Loucy (cell line): ENCODE measurements around the gene RAB24.

ENCODE experiments used
- H2AFZ ChIP-seq: fragments of 200-600 bp; sonication (generic); 2 replicates; pipeline ENCODE4 v1.6.0; 2016; ENCODE audit warnings: antibody characterized with exemption, mild to moderate bottlenecking, low read length, moderate library complexity
- H3F3A ChIP-seq: fragments of 200-600 bp; 2 replicates; pipeline ENCODE4 v1.6.0; 2016; ENCODE audit warnings: antibody characterized with exemption, low read depth, mild to moderate bottlenecking
- H3K27me3 ChIP-seq: fragments of 200-600 bp; sonication (generic); 2 replicates; pipeline ENCODE4 v1.6.1; 2014; ENCODE audit warnings: low read length, mild to moderate bottlenecking; ENCODE audit not compliant: insufficient read depth, poor library complexity, severe bottlenecking
- H3K36me3 ChIP-seq: fragments of 200-600 bp; sonication (generic); 2 replicates; pipeline ENCODE4 v1.6.1; 2016; ENCODE audit warnings: low read length; ENCODE audit not compliant: insufficient read depth
- H3K4me1 ChIP-seq: fragments of 200-600 bp; sonication (generic); 2 replicates; pipeline ENCODE4 v1.5.1; 2014; ENCODE audit warnings: low read length, mild to moderate bottlenecking; ENCODE audit not compliant: insufficient read depth, poor library complexity, severe bottlenecking
- H3K4me2 ChIP-seq: fragments of 200-600 bp; sonication (generic); 2 replicates; pipeline ENCODE4 v1.6.0; 2014; ENCODE audit warnings: antibody characterized with exemption, low read length, low read depth, mild to moderate bottlenecking; ENCODE audit not compliant: poor library complexity, severe bottlenecking
- H3K4me3 ChIP-seq: fragments of 200-600 bp; sonication (generic); 2 replicates; pipeline ENCODE4 v1.5.1; 2014; ENCODE audit warnings: low read length, mild to moderate bottlenecking, mixed read lengths; ENCODE audit not compliant: poor library complexity, severe bottlenecking
- H3K79me2 ChIP-seq: fragments of 200-600 bp; sonication (generic); 2 replicates; pipeline ENCODE4 v1.6.1; 2014; ENCODE audit warnings: low read length; ENCODE audit not compliant: insufficient read depth
- H3K9ac ChIP-seq: fragments of 200-600 bp; sonication (generic); 2 replicates; pipeline ENCODE4 v1.6.0; 2014; ENCODE audit warnings: mild to moderate bottlenecking, low read depth, low read length, moderate library complexity; ENCODE audit not compliant: poor library complexity, severe bottlenecking
- H3K9me2 ChIP-seq: fragments of 200-600 bp; sonication (generic); replicated peaks from 2 replicates; pipeline ENCODE4 v1.6.1; 2016; ENCODE audit warnings: low read depth, low read length, mixed read lengths
- H3K9me3 ChIP-seq: fragments of 200-600 bp; sonication (generic); 2 replicates; pipeline ENCODE4 v1.6.1; 2014; ENCODE audit warnings: mild to moderate bottlenecking, antibody characterized with exemption, low read length, low read depth; ENCODE audit not compliant: insufficient read depth
- H4K20me1 ChIP-seq: fragments of 200-600 bp; sonication (generic); 2 replicates; pipeline ENCODE4 v1.6.0; 2014; ENCODE audit warnings: antibody characterized with exemption, low read length, mild to moderate bottlenecking; ENCODE audit not compliant: insufficient read depth, poor library complexity, severe bottlenecking
- EZH2phosphoT487 ChIP-seq: fragments of 200-600 bp; IDR thresholded peaks from 2 replicates; pipeline ENCODE4 v1.6.1; 2018; ENCODE audit warnings: antibody characterized with exemption, mild to moderate bottlenecking, moderate library complexity, borderline replicate concordance
- TF ChIP-seq, protein P1 (sequence below): fragments of 200-600 bp; sonication (generic); conservative IDR thresholded peaks from 2 replicates; pipeline ENCODE4 v1.5.1; 2014; ENCODE audit warnings: mild to moderate bottlenecking, antibody characterized with exemption, low read length

The RAB24 gene

GRCh38 chr5:177301503-177302165 is 1.9 kb downstream of the RAB24 start:
- peak overlapping the region; percentile 87 for H3K4me3 ChIP-seq
- peaks cover 29% of the 10 kb centered on the region for H3K4me1 ChIP-seq
- no peaks in the 10 kb centered on the region for H3F3A ChIP-seq
- H3K4me2 ChIP-seq = peak overlapping the region; percentile 79
- no peaks in the 10 kb centered on the region for H3K27me3 ChIP-seq
- peaks cover 46% of the 10 kb centered on the region for H3K79me2 ChIP-seq
- no peaks in the 10 kb centered on the region for H3K9me3 ChIP-seq
- TF ChIP-seq EZH2phosphoT487 = no peak
- TF ChIP-seq, protein P1, sequence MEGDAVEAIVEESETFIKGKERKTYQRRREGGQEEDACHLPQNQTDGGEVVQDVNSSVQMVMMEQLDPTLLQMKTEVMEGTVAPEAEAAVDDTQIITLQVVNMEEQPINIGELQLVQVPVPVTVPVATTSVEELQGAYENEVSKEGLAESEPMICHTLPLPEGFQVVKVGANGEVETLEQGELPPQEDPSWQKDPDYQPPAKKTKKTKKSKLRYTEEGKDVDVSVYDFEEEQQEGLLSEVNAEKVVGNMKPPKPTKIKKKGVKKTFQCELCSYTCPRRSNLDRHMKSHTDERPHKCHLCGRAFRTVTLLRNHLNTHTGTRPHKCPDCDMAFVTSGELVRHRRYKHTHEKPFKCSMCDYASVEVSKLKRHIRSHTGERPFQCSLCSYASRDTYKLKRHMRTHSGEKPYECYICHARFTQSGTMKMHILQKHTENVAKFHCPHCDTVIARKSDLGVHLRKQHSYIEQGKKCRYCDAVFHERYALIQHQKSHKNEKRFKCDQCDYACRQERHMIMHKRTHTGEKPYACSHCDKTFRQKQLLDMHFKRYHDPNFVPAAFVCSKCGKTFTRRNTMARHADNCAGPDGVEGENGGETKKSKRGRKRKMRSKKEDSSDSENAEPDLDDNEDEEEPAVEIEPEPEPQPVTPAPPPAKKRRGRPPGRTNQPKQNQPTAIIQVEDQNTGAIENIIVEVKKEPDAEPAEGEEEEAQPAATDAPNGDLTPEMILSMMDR = no peak
- H3K9me2 ChIP-seq = no peaks in the 10 kb centered on the region
- peaks cover 6% of the 10 kb centered on the region for H4K20me1 ChIP-seq
- H2AFZ ChIP-seq = no peak overlapping the region
- peak overlapping the region; percentile 89 for H3K9ac ChIP-seq
- no peaks in the 10 kb centered on the region for H3K36me3 ChIP-seq

GRCh38 chr5:177300951-177301350 is 2.6 kb downstream of the RAB24 start:
- no peaks in the 10 kb centered on the region for H3K9me3 ChIP-seq
- H3K9ac ChIP-seq = peak overlapping the region; percentile 65
- H3K27me3 ChIP-seq = no peaks in the 10 kb centered on the region
- peak overlapping the region; percentile 70 for H3K4me3 ChIP-seq
- H4K20me1 ChIP-seq = peaks cover 6% of the 10 kb centered on the region
- H3K4me2 ChIP-seq = peak overlapping the region; percentile 84
- H3K79me2 ChIP-seq = peaks cover 43% of the 10 kb centered on the region
- peaks cover 1% of the 10 kb centered on the region; the same call in 1 of the 2 replicates for H3K36me3 ChIP-seq
- no peak overlapping the region for H2AFZ ChIP-seq
- H3K9me2 ChIP-seq = no peaks in the 10 kb centered on the region
- TF ChIP-seq, protein P1 = no peak
- no peak for TF ChIP-seq EZH2phosphoT487
- peaks cover 36% of the 10 kb centered on the region for H3K4me1 ChIP-seq
- no peaks in the 10 kb centered on the region for H3F3A ChIP-seq

DNA sequence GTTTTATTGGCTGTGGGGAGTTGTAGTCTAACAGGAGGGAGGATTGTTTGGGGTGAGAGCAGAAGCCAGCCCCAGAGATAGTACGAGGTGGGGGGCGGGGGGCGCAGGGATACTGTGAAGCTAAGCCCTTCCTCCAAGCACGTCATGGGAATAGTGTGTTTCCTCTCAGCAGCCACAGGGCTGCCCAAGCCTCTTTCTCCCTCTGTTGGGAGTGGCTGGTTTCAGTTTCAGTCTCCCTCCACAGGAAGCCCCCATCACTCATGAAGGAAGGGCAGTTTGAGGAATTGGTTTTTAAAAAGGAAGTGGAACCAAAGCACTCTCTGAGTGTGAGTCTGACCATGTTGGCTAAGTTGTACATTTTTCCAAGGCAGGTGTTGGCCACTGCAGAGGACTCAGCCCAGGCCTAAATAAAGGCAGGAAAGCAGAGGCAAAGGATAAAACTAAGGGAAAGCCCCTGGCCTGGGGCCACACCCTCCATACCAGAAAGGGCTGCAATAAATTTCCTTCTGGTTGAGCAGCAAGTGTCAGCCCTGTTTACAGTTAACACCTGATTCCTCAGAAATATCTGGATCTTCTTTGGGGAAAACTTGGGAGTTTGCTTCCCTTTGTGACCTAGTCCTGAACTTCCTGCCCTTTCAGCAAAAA is 3.2 kb downstream of the RAB24 start:
- Histone ChIP-seq H2AFZ (no peak overlapping the region), H3K79me2 (peaks cover 37% of the 10 kb centered on the region), H3K4me3 (peak overlapping the region; percentile 70), H3K9me2 (no peaks in the 10 kb centered on the region), H3K27me3 (no peaks in the 10 kb centered on the region), H3K9ac (peak overlapping the region; percentile 65), H4K20me1 (peaks cover 6% of the 10 kb centered on the region), H3K4me2 (peak overlapping the region; percentile 84), H3K9me3 (no peaks in the 10 kb centered on the region), H3K4me1 (peaks cover 41% of the 10 kb centered on the region), H3K36me3 (peaks cover 7% of the 10 kb centered on the region; the same call in 1 of the 2 replicates), H3F3A (no peaks in the 10 kb centered on the region)
- TF ChIP-seq, protein P1 = no peak
- no peak for TF ChIP-seq EZH2phosphoT487
